Measurements from ENCODE around the gene CNOT9. TPM values are rescaled to one million over a fixed set of nuclear protein-coding genes. Genes with fewer than 3 reads are reported as not detected.
"Not testable (repeated sequence)": the region's sequence is repeated elsewhere in the genome, so short reads cannot be mapped to it uniquely, and the experiment has no call there.

The CNOT9 gene, protein sequence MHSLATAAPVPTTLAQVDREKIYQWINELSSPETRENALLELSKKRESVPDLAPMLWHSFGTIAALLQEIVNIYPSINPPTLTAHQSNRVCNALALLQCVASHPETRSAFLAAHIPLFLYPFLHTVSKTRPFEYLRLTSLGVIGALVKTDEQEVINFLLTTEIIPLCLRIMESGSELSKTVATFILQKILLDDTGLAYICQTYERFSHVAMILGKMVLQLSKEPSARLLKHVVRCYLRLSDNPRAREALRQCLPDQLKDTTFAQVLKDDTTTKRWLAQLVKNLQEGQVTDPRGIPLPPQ
- 36.3 TPM for polyA plus RNA-seq (2013, experiment 1 of 2)
- 36.6 TPM for polyA plus RNA-seq (2013, experiment 2 of 2)

GRCh38 chr2:218568190-218569037 is at the start of gene CNOT9, which contains the start of gene USP37:
CNOT9 (plus strand) TSS chr2:218568839; CDS start chr2:218568955, 116 bp downstream.
USP37 (minus strand) TSS chr2:218568351; CDS start chr2:218558653, 9,698 bp downstream.
- Histone ChIP-seq H2BK15ac (ENCODE audit: low read depth, poor library complexity, severe bottlenecking) (peak within 1 kb of the TSS; percentile 77), H3K18ac (ENCODE audit: low read depth in 1 of 2, low read length in 2 of 2) (peak within 1 kb of the TSS; percentile 76 to 86), H2BK12ac (ENCODE audit: low read length in 2 of 2) (peak within 1 kb of the TSS in 1 of 2 experiments; percentile 84), H3K23ac (ENCODE audit: low read length in 2 of 2) (peak within 1 kb of the TSS in 1 of 2 experiments; percentile 57), H3K4ac (ENCODE audit: low read depth in 1 of 2, low read length in 2 of 2) (peak within 1 kb of the TSS in 1 of 2 experiments; percentile 97), H3K4me3 (ENCODE audit: insufficient read depth in 1 of 2, low read depth in 1 of 2, low read length in 2 of 2) (peak within 1 kb of the TSS; percentile 80 to 99), H2BK120ac (ENCODE audit: low read depth, low read length) (peak within 1 kb of the TSS; percentile 8), H3K4me2 (ENCODE audit: low read length, poor library complexity, severe bottlenecking) (peak within 1 kb of the TSS; percentile 78), H3K79me1 (replicated peaks; ENCODE audit: low read length, poor library complexity, severe bottlenecking) (peaks cover 15% of the 10 kb centered on the region), H3K9me3 (ENCODE audit: control insufficient read depth, low read length) (no peaks in the 10 kb centered on the region), H3K9ac (ENCODE audit: low read length) (peak within 1 kb of the TSS; percentile 100), H2AFZ (ENCODE audit: low read depth, low read length) (peak within 1 kb of the TSS; percentile 85), H3K36me3 (ENCODE audit: control insufficient read depth in 1 of 2, insufficient read depth in 2 of 2, low read depth in 1 of 2, low read length in 2 of 2) (peaks cover 3 to 22% of the 10 kb centered on the region in 2 experiments), H3K14ac (ENCODE audit: low read length in 2 of 2) (peak within 1 kb of the TSS in 1 of 2 experiments; percentile 79), H2BK5ac (ENCODE audit: low read depth, low read length, poor library complexity, severe bottlenecking) (no peak within 1 kb of the TSS), H3K27ac (ENCODE audit: low read length, poor library complexity, severe bottlenecking) (peak within 1 kb of the TSS; percentile 81), H3K27me3 (ENCODE audit: control insufficient read depth in 1 of 2, insufficient read depth in 1 of 2, low read length in 2 of 2) (no peaks in the 10 kb centered on the region), H4K91ac (ENCODE audit: low read length) (peak within 1 kb of the TSS; percentile 1), H4K8ac (ENCODE audit: low read length) (peak within 1 kb of the TSS; percentile 91), H2AK5ac (ENCODE audit: low read length, severe bottlenecking) (no peak within 1 kb of the TSS), H3K4me1 (ENCODE audit: control insufficient read depth, insufficient read depth, low read depth, low read length) (peaks cover 1% of the 10 kb centered on the region)
- DNase-seq, result peak; percentile 98
- under 1% methylated on average over 70 of the region's 77 CpGs for WGBS

DNA sequence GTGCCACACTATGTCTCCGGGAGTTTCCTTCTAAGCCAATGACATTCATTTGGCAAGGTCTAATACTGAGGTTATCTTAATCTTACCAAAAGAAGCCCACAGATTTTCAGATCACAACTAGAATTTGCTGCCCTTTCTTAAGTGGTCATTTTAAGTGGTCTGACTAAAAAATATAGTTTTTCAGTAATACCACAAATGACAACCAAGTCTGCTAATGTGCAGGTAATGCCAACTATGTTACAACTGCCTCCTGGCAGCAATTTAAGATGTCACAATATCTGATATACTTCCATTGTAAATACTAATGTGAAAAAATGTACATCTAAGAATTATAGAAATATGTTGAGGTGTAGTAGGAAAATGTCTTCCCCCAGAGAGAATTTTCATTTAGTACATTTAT is 49.8 kb upstream of the CNOT9 start:
- DNase-seq, result no peak
- Histone ChIP-seq H3K9me3 (ENCODE audit: control insufficient read depth, low read length) (peaks cover 3% of the 10 kb centered on the region), H2BK5ac (ENCODE audit: low read depth, low read length, poor library complexity, severe bottlenecking) (no peak overlapping the region), H3K27ac (ENCODE audit: low read length, poor library complexity, severe bottlenecking) (no peak overlapping the region), H3K18ac (ENCODE audit: low read depth in 1 of 2, low read length in 2 of 2) (no peak overlapping the region), H3K14ac (ENCODE audit: low read length in 2 of 2) (no peak overlapping the region), H2AK5ac (ENCODE audit: low read length, severe bottlenecking) (no peak overlapping the region), H3K79me1 (replicated peaks; ENCODE audit: low read length, poor library complexity, severe bottlenecking) (peaks cover under 1% of the 10 kb centered on the region), H2BK12ac (ENCODE audit: low read length in 2 of 2) (no peak overlapping the region), H4K91ac (ENCODE audit: low read length) (no peak overlapping the region), H3K4me1 (ENCODE audit: control insufficient read depth, insufficient read depth, low read depth, low read length) (peaks cover under 1% of the 10 kb centered on the region), H2AFZ (ENCODE audit: low read depth, low read length) (no peak overlapping the region), H3K9ac (ENCODE audit: low read length) (no peak overlapping the region), H2BK120ac (ENCODE audit: low read depth, low read length) (no peak overlapping the region), H3K27me3 (ENCODE audit: control insufficient read depth in 1 of 2, insufficient read depth in 1 of 2, low read length in 2 of 2) (no peaks in the 10 kb centered on the region), H3K36me3 (ENCODE audit: control insufficient read depth in 1 of 2, insufficient read depth in 2 of 2, low read depth in 1 of 2, low read length in 2 of 2) (peaks cover 2 to 18% of the 10 kb centered on the region in 2 experiments), H3K4ac (ENCODE audit: low read depth in 1 of 2, low read length in 2 of 2) (no peak overlapping the region), H3K4me3 (ENCODE audit: insufficient read depth in 1 of 2, low read depth in 1 of 2, low read length in 2 of 2) (no peak overlapping the region), H2BK15ac (ENCODE audit: low read depth, poor library complexity, severe bottlenecking) (no peak overlapping the region), H4K8ac (ENCODE audit: low read length) (no peak overlapping the region), H3K23ac (ENCODE audit: low read length in 2 of 2) (no peak overlapping the region), H3K4me2 (ENCODE audit: low read length, poor library complexity, severe bottlenecking) (no peak overlapping the region)
- WGBS, result 100% methylated on average over 1 of the region's 1 CpG

- Histone ChIP-seq H3K9me3 (ENCODE audit: control insufficient read depth, low read length) (peaks cover 15% of the 10 kb centered on the region), H3K4me3 (ENCODE audit: insufficient read depth in 1 of 2, low read depth in 1 of 2, low read length in 2 of 2) (no peak overlapping the region), H2BK5ac (ENCODE audit: low read depth, low read length, poor library complexity, severe bottlenecking) (no peak overlapping the region), H3K27ac (ENCODE audit: low read length, poor library complexity, severe bottlenecking) (no peak overlapping the region), H3K14ac (ENCODE audit: low read length in 2 of 2) (no peak overlapping the region), H2AK5ac (ENCODE audit: low read length, severe bottlenecking) (no peak overlapping the region), H2BK120ac (ENCODE audit: low read depth, low read length) (no peak overlapping the region), H3K27me3 (ENCODE audit: control insufficient read depth in 1 of 2, insufficient read depth in 1 of 2, low read length in 2 of 2) (no peaks in the 10 kb centered on the region), H2BK12ac (ENCODE audit: low read length in 2 of 2) (no peak overlapping the region), H3K23ac (ENCODE audit: low read length in 2 of 2) (no peak overlapping the region), H3K4ac (ENCODE audit: low read depth in 1 of 2, low read length in 2 of 2) (no peak overlapping the region), H3K9ac (ENCODE audit: low read length) (no peak overlapping the region), H4K91ac (ENCODE audit: low read length) (no peak overlapping the region), H3K4me1 (ENCODE audit: control insufficient read depth, insufficient read depth, low read depth, low read length) (no peaks in the 10 kb centered on the region), H3K18ac (ENCODE audit: low read depth in 1 of 2, low read length in 2 of 2) (no peak overlapping the region), H2AFZ (ENCODE audit: low read depth, low read length) (no peak overlapping the region), H2BK15ac (ENCODE audit: low read depth, poor library complexity, severe bottlenecking) (no peak overlapping the region), H4K8ac (ENCODE audit: low read length) (no peak overlapping the region), H3K36me3 (ENCODE audit: control insufficient read depth in 1 of 2, insufficient read depth in 2 of 2, low read depth in 1 of 2, low read length in 2 of 2) (peaks cover 12 to 56% of the 10 kb centered on the region in 2 experiments), H3K4me2 (ENCODE audit: low read length, poor library complexity, severe bottlenecking) (no peak overlapping the region), H3K79me1 (replicated peaks; ENCODE audit: low read length, poor library complexity, severe bottlenecking) (no peaks in the 10 kb centered on the region)
- WGBS, result no CpG with 5 or more reads among the region's 1 CpG
- no peak for DNase-seq
Measured at GRCh38 chr2:218523651-218524050, 45.0 kb upstream of the CNOT9 start.

DNA sequence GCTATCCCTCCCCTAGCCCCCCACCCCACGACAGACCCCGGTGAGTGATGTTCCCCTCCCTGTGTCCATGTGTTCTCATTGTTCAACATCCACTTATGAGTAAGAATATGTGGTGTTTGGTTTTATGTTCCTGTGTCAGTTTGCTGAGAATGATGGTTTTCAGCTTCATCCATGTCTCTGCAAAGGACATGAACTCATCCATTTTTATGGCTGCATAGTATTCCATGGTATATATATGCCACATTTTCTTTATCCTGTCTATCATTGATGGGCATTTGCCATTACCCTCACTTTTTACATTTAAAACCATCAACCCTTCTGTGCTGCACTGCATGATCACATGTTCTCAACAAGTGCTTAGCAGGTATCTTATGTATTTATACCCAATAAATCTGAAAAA is 40.2 kb upstream of the CNOT9 start:
- H3K36me3 ChIP-seq (ENCODE audit: control insufficient read depth in 1 of 2, insufficient read depth in 2 of 2, low read depth in 1 of 2, low read length in 2 of 2), result peaks cover 23 to 86% of the 10 kb centered on the region in 2 experiments
- not testable (repeated sequence) for DNase-seq; H3K27me3 ChIP-seq (ENCODE audit: control insufficient read depth in 1 of 2, insufficient read depth in 1 of 2, low read length in 2 of 2); H4K91ac ChIP-seq (ENCODE audit: low read length); H3K9ac ChIP-seq (ENCODE audit: low read length); H3K23ac ChIP-seq (ENCODE audit: low read length in 2 of 2); H3K14ac ChIP-seq (ENCODE audit: low read length in 2 of 2); H4K8ac ChIP-seq (ENCODE audit: low read length); H3K4me3 ChIP-seq (ENCODE audit: insufficient read depth in 1 of 2, low read depth in 1 of 2, low read length in 2 of 2); H3K27ac ChIP-seq (ENCODE audit: low read length, poor library complexity, severe bottlenecking); H2BK5ac ChIP-seq (ENCODE audit: low read depth, low read length, poor library complexity, severe bottlenecking); H2BK120ac ChIP-seq (ENCODE audit: low read depth, low read length); H3K4me1 ChIP-seq (ENCODE audit: control insufficient read depth, insufficient read depth, low read depth, low read length); H2BK15ac ChIP-seq (ENCODE audit: low read depth, poor library complexity, severe bottlenecking); H3K4me2 ChIP-seq (ENCODE audit: low read length, poor library complexity, severe bottlenecking); H2BK12ac ChIP-seq (ENCODE audit: low read length in 2 of 2); H3K79me1 ChIP-seq (replicated peaks; ENCODE audit: low read length, poor library complexity, severe bottlenecking); H3K4ac ChIP-seq (ENCODE audit: low read depth in 1 of 2, low read length in 2 of 2); H2AK5ac ChIP-seq (ENCODE audit: low read length, severe bottlenecking); H3K18ac ChIP-seq (ENCODE audit: low read depth in 1 of 2, low read length in 2 of 2); H2AFZ ChIP-seq (ENCODE audit: low read depth, low read length)
- no CpG with 5 or more reads among the region's 2 CpGs for WGBS
- H3K9me3 ChIP-seq (ENCODE audit: control insufficient read depth, low read length), result peaks cover 15% of the 10 kb centered on the region
